IMR-90 (cell line): ENCODE data around the gene SIK3.

ENCODE experiments used
- CEBPB ChIP-seq: IDR thresholded peaks from 2 replicates; pipeline ENCODE4 v1.6.1; 2012; ENCODE audit warnings: low read depth, low read length, improper control_type of control experiment
- CHD1 ChIP-seq: IDR thresholded peaks from 2 replicates; pipeline ENCODE4 v1.6.1; 2012; ENCODE audit warnings: low read depth, low read length, improper control_type of control experiment
- CTCF ChIP-seq: conservative IDR thresholded peaks from 2 replicates; pipeline ENCODE4 v1.5.1; 2012; ENCODE audit warnings: mild to moderate bottlenecking, low read depth, low read length, improper control_type of control experiment
- FOS ChIP-seq: fragments of 150-350 bp; IDR thresholded peaks from 2 replicates; pipeline ENCODE4 v1.6.1; 2016; ENCODE audit warnings: low read depth, low read length
- MXI1 ChIP-seq: IDR thresholded peaks from 2 replicates; pipeline ENCODE4 v1.6.1; 2012; ENCODE audit warnings: low read depth, mild to moderate bottlenecking, low read length, moderate library complexity, borderline replicate concordance
- POLR2A ChIP-seq: IDR thresholded peaks from 2 replicates; pipeline ENCODE4 v1.6.1; 2012; ENCODE audit warnings: mild to moderate bottlenecking, low read depth, low read length
- RAD21 ChIP-seq: IDR thresholded peaks from 2 replicates; pipeline ENCODE4 v1.6.1; 2012; ENCODE audit warnings: low read length, improper control_type of control experiment
- RFX5 ChIP-seq: IDR thresholded peaks from 2 replicates; pipeline ENCODE4 v1.8.0; 2012; ENCODE audit warnings: low read depth, mild to moderate bottlenecking, low read length, moderate library complexity
- SMC3 ChIP-seq: fragments of 150-350 bp; IDR thresholded peaks from 2 replicates; pipeline ENCODE4 v1.6.1; 2016; ENCODE audit warnings: low read depth, mild to moderate bottlenecking, antibody characterized with exemption, low read length, moderate library complexity
- TF ChIP-seq, protein P1 (sequence below): fragments of 150-350 bp; IDR thresholded peaks from 2 replicates; pipeline ENCODE4 v1.6.1; 2017; ENCODE audit warnings: mild to moderate bottlenecking, antibody characterized with exemption, low read length, low read depth
- TF ChIP-seq, protein P2 (sequence below): fragments of 150-350 bp; IDR thresholded peaks from 2 replicates; pipeline ENCODE4 v1.6.1; 2016; ENCODE audit warnings: low read depth, mild to moderate bottlenecking, low read length, moderate library complexity, borderline replicate concordance

- TF ChIP-seq CTCF (no peak), CHD1 (no peak), RAD21 (no peak), POLR2A (no peak), FOS (no peak), RFX5 (no peak), MXI1 (no peak), SMC3 (no peak), CEBPB (no peak)
- TF ChIP-seq, protein P1, sequence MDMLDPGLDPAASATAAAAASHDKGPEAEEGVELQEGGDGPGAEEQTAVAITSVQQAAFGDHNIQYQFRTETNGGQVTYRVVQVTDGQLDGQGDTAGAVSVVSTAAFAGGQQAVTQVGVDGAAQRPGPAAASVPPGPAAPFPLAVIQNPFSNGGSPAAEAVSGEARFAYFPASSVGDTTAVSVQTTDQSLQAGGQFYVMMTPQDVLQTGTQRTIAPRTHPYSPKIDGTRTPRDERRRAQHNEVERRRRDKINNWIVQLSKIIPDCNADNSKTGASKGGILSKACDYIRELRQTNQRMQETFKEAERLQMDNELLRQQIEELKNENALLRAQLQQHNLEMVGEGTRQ, result no peak
- TF ChIP-seq, protein P2, sequence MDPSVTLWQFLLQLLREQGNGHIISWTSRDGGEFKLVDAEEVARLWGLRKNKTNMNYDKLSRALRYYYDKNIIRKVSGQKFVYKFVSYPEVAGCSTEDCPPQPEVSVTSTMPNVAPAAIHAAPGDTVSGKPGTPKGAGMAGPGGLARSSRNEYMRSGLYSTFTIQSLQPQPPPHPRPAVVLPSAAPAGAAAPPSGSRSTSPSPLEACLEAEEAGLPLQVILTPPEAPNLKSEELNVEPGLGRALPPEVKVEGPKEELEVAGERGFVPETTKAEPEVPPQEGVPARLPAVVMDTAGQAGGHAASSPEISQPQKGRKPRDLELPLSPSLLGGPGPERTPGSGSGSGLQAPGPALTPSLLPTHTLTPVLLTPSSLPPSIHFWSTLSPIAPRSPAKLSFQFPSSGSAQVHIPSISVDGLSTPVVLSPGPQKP, result no peak
Observed at GRCh38 chr11:117127171-117127901, 29.1 kb upstream of the SIK3 start.
